ENCODE results near the gene RNU6-9. TPM values are rescaled to one million over a fixed set of nuclear protein-coding genes. Genes with fewer than 3 reads are reported as not detected.

Gene RNU6-9
- total RNA-seq, 1 experiment from 2014 or later = not detected

DNA sequence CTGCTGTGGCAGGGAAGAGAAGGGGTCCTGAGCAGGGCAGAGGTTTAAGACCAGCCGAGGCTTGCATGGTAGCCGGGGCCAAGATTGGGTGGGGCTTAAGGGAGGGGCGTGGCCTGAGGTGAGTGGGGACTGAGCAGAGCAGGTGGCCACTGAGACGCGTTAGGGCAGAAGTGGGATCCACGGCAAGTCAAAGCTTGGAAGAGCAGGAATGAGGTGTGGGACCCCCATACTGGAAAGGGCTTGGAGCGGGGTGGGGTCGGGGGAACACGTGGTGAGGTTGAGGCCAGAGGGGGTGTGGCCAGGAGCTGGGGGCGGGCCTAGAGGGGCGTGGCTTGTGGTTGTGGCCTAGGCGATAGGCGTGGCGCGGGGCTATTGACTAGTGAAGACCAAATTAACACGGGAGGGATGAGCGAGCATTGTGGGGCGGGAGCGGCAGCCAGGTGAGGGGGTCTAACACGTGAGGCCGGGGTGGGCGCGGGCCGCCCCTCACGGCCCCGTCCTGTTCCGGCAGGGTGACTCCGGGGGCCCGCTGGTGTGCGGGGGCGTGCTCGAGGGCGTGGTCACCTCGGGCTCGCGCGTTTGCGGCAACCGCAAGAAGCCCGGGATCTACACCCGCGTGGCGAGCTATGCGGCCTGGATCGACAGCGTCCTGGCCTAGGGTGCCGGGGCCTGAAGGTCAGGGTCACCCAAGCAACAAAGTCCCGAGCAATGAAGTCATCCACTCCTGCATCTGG is 30.5 kb upstream of the RNU6-9 start:
- Histone ChIP-seq H3K9me3 (ENCODE audit: control insufficient read depth, insufficient read depth, low read depth, low read length) (no peaks in the 10 kb centered on the region), H3K27ac (ENCODE audit: low read length) (no peak overlapping the region), H3K4me3 (ENCODE audit: low read depth in 2 of 2, low read length in 2 of 2) (no peak overlapping the region), H3K27me3 (ENCODE audit: control insufficient read depth, insufficient read depth, low read length) (no peaks in the 10 kb centered on the region), H3K36me3 (ENCODE audit: control insufficient read depth, insufficient read depth, low read length) (no peaks in the 10 kb centered on the region), H3K4me1 (ENCODE audit: control insufficient read depth, insufficient read depth, low read length) (peaks cover 7% of the 10 kb centered on the region)
- ChIA-PET CTCF (no interaction called here), POLR2A (interaction anchor here (0.7 kb wide), 1 partner anchor 12 kb away, joined by 17 read pairs; no protein-coding TSS in a partner anchor)
- TSS peak; percentile 90 for BruUV-seq (replicated peaks)
- in situ Hi-C loops (cut with HindIII; ENCODE audit: low pct_unique_long_range_greater_than_20kb, low sequenced_read_pairs) (no loop called here), intact Hi-C loops (cut with micrococcal nuclease; ENCODE audit: unreplicated experiment) (no loop called here)
- TF ChIP-seq, protein P1, sequence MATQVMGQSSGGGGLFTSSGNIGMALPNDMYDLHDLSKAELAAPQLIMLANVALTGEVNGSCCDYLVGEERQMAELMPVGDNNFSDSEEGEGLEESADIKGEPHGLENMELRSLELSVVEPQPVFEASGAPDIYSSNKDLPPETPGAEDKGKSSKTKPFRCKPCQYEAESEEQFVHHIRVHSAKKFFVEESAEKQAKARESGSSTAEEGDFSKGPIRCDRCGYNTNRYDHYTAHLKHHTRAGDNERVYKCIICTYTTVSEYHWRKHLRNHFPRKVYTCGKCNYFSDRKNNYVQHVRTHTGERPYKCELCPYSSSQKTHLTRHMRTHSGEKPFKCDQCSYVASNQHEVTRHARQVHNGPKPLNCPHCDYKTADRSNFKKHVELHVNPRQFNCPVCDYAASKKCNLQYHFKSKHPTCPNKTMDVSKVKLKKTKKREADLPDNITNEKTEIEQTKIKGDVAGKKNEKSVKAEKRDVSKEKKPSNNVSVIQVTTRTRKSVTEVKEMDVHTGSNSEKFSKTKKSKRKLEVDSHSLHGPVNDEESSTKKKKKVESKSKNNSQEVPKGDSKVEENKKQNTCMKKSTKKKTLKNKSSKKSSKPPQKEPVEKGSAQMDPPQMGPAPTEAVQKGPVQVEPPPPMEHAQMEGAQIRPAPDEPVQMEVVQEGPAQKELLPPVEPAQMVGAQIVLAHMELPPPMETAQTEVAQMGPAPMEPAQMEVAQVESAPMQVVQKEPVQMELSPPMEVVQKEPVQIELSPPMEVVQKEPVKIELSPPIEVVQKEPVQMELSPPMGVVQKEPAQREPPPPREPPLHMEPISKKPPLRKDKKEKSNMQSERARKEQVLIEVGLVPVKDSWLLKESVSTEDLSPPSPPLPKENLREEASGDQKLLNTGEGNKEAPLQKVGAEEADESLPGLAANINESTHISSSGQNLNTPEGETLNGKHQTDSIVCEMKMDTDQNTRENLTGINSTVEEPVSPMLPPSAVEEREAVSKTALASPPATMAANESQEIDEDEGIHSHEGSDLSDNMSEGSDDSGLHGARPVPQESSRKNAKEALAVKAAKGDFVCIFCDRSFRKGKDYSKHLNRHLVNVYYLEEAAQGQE (IDR thresholded peaks at IDR 0.05; ENCODE audit: insufficient read depth in 1 of 2, low read depth in 2 of 2, low read length in 1 of 2) = no peak
- no peak for TF ChIP-seq POLR2AphosphoS5 (IDR thresholded peaks at IDR 0.05; ENCODE audit: low read depth, low read length)
- no peak for TF ChIP-seq SIN3A (IDR thresholded peaks at IDR 0.05; ENCODE audit: borderline replicate concordance, insufficient read depth, low read depth, low read length)
- no peak for TF ChIP-seq CTCF (IDR thresholded peaks at IDR 0.05)
- TF ChIP-seq TCF7L2 (IDR thresholded peaks at IDR 0.05; ENCODE audit: low read depth, low read length) = no peak
- peak; percentile 15; the same call in 1 of the 2 replicates for ATAC-seq
- DNase-seq (ENCODE audit: low read depth, low spot score) = no peak

DNA sequence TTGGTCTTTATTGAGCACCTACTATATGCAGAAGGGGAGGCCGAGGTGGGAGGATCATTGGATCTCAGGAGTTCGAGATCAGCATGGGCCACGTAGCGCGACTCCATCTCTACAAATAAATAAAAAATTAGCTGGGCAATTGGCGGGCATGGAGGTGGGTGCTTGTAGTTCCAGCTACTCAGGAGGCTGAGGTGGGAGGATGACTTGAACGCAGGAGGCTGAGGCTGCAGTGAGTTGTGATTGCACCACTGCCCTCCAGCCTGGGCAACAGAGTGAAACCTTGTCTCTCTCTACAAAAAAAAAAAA is 30.0 kb upstream of the RNU6-9 start:
- ChIA-PET CTCF (no interaction called here), POLR2A (interaction anchor here (0.7 kb wide), 1 partner anchor 12 kb away, joined by 17 read pairs; no protein-coding TSS in a partner anchor)
- no peak for ATAC-seq
- BruUV-seq (replicated peaks) = no TSS peak
- Histone ChIP-seq H3K36me3 (ENCODE audit: control insufficient read depth, insufficient read depth, low read length) (no peaks in the 10 kb centered on the region), H3K4me1 (ENCODE audit: control insufficient read depth, insufficient read depth, low read length) (peaks cover 7% of the 10 kb centered on the region), H3K27me3 (ENCODE audit: control insufficient read depth, insufficient read depth, low read length) (no peaks in the 10 kb centered on the region), H3K27ac (ENCODE audit: low read length) (no peak overlapping the region), H3K4me3 (ENCODE audit: low read depth in 2 of 2, low read length in 2 of 2) (no peak overlapping the region), H3K9me3 (ENCODE audit: control insufficient read depth, insufficient read depth, low read depth, low read length) (no peaks in the 10 kb centered on the region)
- intact Hi-C loops (cut with micrococcal nuclease; ENCODE audit: unreplicated experiment) (no loop called here), in situ Hi-C loops (cut with HindIII; ENCODE audit: low pct_unique_long_range_greater_than_20kb, low sequenced_read_pairs) (no loop called here)
- DNase-seq (ENCODE audit: low read depth, low spot score) = no peak
- TF ChIP-seq, protein P1 (IDR thresholded peaks at IDR 0.05; ENCODE audit: insufficient read depth in 1 of 2, low read depth in 2 of 2, low read length in 1 of 2) = no peak
- no peak for TF ChIP-seq CTCF (IDR thresholded peaks at IDR 0.05)
- TF ChIP-seq POLR2AphosphoS5 (IDR thresholded peaks at IDR 0.05; ENCODE audit: low read depth, low read length) = no peak
- TF ChIP-seq SIN3A (IDR thresholded peaks at IDR 0.05; ENCODE audit: borderline replicate concordance, insufficient read depth, low read depth, low read length) = no peak
- TF ChIP-seq TCF7L2 (IDR thresholded peaks at IDR 0.05; ENCODE audit: low read depth, low read length) = no peak
